ENCODE results near the gene TPP1.

TPP1 gene

DNA sequence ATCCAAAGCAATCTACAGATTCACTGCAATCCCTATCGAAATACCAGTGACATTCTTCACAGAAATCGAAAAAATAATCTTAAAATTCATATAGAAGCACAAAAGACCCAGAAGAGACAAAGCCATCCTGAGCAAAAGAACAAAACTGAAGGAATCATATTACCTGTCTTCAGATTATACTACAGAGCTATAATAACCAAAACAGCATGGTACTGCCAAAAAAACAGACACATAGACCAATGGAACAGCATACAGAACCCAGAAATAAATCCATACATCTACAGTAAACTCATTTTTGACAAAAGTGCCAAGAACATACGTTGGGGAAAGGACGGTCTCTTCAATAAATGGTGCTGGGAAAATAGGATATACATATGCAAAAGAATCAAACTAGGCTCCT, 34.7 kb downstream of the TPP1 start:
- no peak for DNase-seq

DNA sequence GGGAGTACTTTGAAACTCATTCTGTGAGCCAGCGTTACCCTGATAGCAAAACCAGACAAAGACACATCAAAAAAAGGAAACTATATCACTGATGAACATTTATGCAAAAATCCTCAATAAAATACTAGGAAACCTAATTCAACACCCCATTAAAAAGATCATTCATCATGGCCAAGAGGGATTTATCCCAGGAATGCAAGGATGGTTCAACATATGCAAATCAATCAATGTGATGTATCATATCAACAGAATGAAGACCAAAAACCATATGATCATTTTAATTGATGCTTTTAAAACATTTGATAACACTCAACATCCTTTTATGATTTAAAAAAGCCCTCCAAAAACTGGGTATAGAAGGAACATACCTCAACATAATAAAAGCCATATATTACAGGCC, 35.6 kb downstream of the TPP1 start:
- DNase-seq: no peak

- no peak for DNase-seq
Observed at GRCh38 chr11:6579681-6580080, 39.5 kb downstream of the TPP1 start.

- no peak for DNase-seq
Observed at GRCh38 chr11:6578134-6578533, 41.1 kb downstream of the TPP1 start.

GRCh38 chr11:6576471-6577373, 42.5 kb downstream of the TPP1 start:
- DNase-seq: no peak

- DNase-seq: no peak
Observed at GRCh38 chr11:6574816-6575715, 44.2 kb downstream of the TPP1 start.

- DNase-seq: no peak
Observed at GRCh38 chr11:6572215-6572614, 47.0 kb downstream of the TPP1 start.

GRCh38 chr11:6571434-6572008, 47.7 kb downstream of the TPP1 start:
- no peak for DNase-seq

DNA sequence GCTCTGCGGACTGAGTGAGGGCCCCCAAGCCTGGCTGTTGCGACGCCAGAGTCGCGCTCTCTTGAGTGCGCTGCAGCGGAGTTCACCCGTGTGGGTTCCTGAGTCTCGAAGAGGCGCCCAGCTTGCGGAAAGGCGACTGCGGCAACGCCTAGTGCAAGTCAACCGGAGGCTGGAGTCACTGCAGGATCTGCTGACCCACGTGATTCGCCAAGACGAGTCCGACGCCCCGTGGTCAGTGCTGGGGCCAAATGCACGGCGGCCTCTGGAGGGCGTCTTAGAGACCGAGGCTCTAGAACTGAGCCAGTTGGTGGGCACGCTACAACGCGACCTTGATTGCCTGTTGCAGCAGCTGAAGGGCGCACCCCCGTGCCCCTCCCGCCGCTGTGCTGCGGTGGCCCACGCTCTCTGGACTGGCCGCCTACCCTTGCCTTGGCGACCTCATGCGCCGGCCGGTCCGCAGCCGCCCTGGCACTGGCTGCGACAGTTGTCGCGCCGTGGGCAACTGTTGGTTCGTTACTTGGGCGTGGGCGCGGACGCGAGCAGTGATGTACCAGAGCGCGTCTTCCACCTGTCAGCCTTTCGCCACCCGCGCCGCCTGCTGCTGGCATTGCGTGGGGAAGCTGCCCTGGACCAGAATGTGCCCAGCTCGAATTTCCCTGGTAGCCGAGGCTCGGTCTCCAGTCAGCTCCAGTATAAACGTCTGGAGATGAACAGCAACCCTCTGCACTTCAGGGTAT, 48.4 kb downstream of the TPP1 start:
- DNase-seq: no peak

- no peak for DNase-seq
Observed at GRCh38 chr11:6569706-6570105, 49.5 kb downstream of the TPP1 start.

DNA sequence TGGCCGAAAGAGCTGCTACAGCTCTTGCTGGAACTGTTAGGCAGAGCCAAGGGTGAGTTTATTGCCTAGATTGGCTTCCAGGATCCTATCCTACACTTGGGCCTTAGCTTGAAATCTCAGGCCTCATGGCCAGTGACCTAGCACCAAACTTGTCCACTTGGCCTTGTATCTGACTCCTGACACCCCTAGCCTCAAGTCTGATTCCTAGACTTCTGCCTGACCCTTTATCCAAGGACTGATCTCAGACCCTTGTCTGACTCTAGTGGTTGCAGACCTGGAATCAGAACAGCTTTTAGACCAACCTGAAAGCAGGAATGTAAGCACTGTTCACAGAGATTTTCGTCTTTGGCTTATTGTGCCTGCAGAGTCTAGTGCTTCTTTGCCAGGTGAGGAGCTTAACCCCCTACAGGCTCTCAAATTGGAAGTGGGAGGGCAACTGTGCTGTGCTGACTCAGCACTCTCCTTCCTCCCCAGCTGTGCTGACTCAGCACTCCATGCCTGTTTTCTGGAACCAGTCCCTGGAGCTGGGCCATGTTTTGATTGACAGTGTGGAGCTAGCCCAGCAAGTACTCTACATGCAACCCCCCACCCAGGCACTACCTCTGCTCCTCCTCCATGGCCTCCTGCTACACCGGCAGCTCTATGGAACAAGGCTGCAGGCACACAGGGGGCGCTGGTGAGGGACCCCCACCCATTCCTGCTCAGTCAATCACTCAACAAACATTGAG, 50.9 kb downstream of the TPP1 start:
- DNase-seq: no peak

GRCh38 chr11:6567371-6567745, 51.9 kb downstream of the TPP1 start:
- no peak for DNase-seq

GRCh38 chr11:6566704-6567370, 52.4 kb downstream of the TPP1 start:
- no peak for DNase-seq

DNA sequence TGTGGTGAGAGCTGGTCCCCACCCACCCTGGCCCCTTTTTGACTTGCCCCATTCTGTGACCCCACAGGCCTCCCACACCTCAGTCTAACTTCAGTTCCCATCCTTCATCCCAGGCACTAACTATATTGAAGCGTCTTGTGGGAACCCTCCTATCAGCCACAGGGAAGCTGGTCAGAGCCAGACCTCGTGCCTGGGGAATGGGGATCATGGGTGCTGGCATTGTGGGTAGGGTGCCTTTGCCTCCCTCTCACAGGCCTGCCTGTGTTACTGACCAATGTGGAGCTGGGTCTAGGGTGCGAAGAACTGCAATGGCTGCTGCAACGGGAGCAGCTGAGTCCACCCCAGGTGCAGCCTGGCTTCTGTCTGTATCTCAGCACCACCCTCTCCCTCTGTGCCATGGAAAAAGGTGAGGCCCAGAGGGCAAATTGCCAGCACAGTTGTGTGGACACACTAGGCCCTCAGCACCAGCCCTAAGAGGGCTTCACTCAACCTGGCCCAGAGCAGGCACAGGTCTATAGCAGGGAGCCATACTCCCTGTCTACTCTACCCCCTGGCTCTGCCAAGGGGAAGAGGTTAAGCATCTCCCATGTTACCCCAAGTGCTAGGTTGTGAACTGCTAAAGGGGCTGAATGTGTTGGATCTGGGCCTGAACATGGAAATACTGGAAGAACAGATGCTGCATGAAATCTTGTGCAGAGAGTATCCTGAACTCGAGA, 53.1 kb downstream of the TPP1 start:
- DNase-seq: no peak

DNA sequence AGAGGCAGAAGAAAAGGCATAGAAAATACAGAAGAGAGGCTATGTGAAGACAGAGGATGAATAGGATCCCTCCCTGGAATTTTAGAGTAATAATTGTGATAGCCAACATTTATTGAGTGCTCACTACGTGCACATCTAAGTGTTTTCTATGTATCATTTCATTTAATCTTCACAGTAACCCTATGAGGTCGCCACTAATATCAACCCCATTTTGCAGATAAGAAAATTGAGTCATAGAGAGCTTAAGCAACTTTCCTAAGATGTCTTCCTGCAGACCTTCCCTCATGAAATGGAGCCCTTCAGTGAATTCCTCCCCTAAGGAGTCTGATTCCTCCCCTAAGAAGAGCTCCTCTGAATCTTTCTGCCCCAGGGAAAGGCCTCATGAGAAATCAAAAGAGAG, 53.9 kb downstream of the TPP1 start:
- DNase-seq: no peak

- no peak for DNase-seq
Observed at GRCh38 chr11:6563667-6564066, 55.6 kb downstream of the TPP1 start.

DNA sequence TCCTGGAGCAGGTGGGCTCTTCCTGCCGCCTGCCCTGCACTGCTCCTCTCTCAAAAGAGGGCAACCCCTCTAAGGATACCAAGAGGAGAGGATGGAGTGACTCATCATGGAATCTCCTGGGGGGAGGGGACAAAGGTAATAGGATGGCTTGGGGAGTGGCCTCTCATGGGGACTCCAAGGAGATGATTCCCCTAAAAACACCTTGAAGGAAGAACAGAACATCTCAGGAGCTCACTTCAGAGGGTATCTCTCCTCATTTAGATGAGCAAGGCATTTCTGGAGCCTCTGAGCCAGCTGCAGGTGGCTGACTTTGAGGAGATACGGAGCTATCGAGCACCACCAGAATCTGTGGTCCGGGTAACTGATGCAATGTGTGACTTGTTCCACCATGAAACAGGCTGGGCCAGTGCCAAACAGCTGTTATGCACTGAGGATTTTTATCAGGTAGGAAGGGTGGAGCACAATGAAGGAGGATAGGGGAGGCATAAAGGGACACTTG, 56.1 kb downstream of the TPP1 start:
- DNase-seq: no peak
